H1 (cell line): Measurements from ENCODE around the gene GEMIN7. TPM values are rescaled to one million over a fixed set of nuclear protein-coding genes. Genes with fewer than 3 reads are reported as not detected.

Experiments
- GABPA ChIP-seq: IDR thresholded peaks from 2 replicates; pipeline ENCODE4 v1.6.1; 2011; ENCODE audit warnings: mild to moderate bottlenecking, low read length, moderate library complexity, borderline replicate concordance; ENCODE audit not compliant: insufficient read depth
- HDAC2 ChIP-seq, 2 experiments: fragments of 300-600 bp in 1 of 2; sonication (generic) in 1 of 2; IDR thresholded peaks; 2 replicates each; pipeline ENCODE4 v1.6.1; 2011 to 2012; ENCODE audit warnings: low read depth in 2 of 2, low read length in 2 of 2, mild to moderate bottlenecking in 2 of 2, moderate library complexity in 2 of 2, borderline replicate concordance in 1 of 2, inconsistent platforms in 1 of 2
- KDM1A ChIP-seq: fragments of 200-600, 300-600 bp; sonication (generic); IDR thresholded peaks from 2 replicates; pipeline ENCODE4 v1.7.1; 2016; ENCODE audit warnings: mild to moderate bottlenecking, low read length, borderline replicate concordance
- KDM4A ChIP-seq: IDR thresholded peaks from one replicate; pipeline ENCODE4 v1.7.1; 2012; ENCODE audit warnings: low read depth, mild to moderate bottlenecking, moderate library complexity, low read length, inconsistent platforms; ENCODE audit not compliant: severe bottlenecking
- POLR2A ChIP-seq, 2 experiments: IDR thresholded peaks; 1 replicate in 1 of 2; 2 replicates in 1 of 2; pipeline ENCODE4 v1.6.1; 2011; ENCODE audit warnings: low read depth in 2 of 2, low read length in 2 of 2, mild to moderate bottlenecking in 2 of 2; ENCODE audit errors: control extremely low read depth in 1 of 2
- POLR2AphosphoS5 ChIP-seq: IDR thresholded peaks from 2 replicates; pipeline ENCODE4 v1.6.1; 2011; ENCODE audit warnings: low read depth, low read length
- POU5F1 ChIP-seq: IDR thresholded peaks from 2 replicates; pipeline ENCODE4 v1.6.1; 2011; ENCODE audit warnings: low read depth, mild to moderate bottlenecking, low read length, moderate library complexity
- RAD21 ChIP-seq, 2 experiments: IDR thresholded peaks in 1 of 2; conservative IDR thresholded peaks in 1 of 2; 2 replicates each; pipeline ENCODE4 v1.6.1; 2011; ENCODE audit warnings: low read depth in 2 of 2, low read length in 2 of 2, improper control_type of control experiment in 1 of 2, inconsistent platforms in 1 of 2, mild to moderate bottlenecking in 1 of 2, moderate library complexity in 1 of 2
- RBBP5 ChIP-seq: IDR thresholded peaks from 2 replicates; pipeline ENCODE4 v1.7.1; 2012; ENCODE audit warnings: low read depth, mild to moderate bottlenecking, inconsistent platforms, low read length, moderate library complexity, borderline replicate concordance
- RNF2 ChIP-seq: fragments of 200-900, 300-1000 bp; sonication (generic); IDR thresholded peaks from 2 replicates; pipeline ENCODE4 v1.7.1; 2016; ENCODE audit warnings: borderline replicate concordance, low read depth, mild to moderate bottlenecking, antibody characterized with exemption, low read length; ENCODE audit not compliant: poor library complexity, severe bottlenecking; ENCODE audit errors: missing control alignments
- SIN3A ChIP-seq, 2 experiments: IDR thresholded peaks in 1 of 2; conservative IDR thresholded peaks in 1 of 2; 2 replicates each; pipeline ENCODE4 v1.6.1; 2011 to 2012; ENCODE audit warnings: low read length in 2 of 2, improper control_type of control experiment in 1 of 2, low read depth in 1 of 2, mild to moderate bottlenecking in 1 of 2
- SIX5 ChIP-seq: IDR thresholded peaks from 2 replicates; pipeline ENCODE4 v1.6.1; 2011; ENCODE audit warnings: mild to moderate bottlenecking, low read depth, low read length
- SP4 ChIP-seq: IDR thresholded peaks from 2 replicates; pipeline ENCODE4 v1.6.1; 2012; ENCODE audit warnings: low read length, inconsistent platforms
- TCF12 ChIP-seq: IDR thresholded peaks from 2 replicates; pipeline ENCODE4 v1.6.1; 2011; ENCODE audit warnings: low read depth, mild to moderate bottlenecking, low read length
- polyA plus RNA-seq, 7 experiments: library from polyadenylated mRNA; depleted of rRNA in 3 of 7; stranded (reverse) in 5 of 7; unstranded in 2 of 7; fragments of >200 nt in 5 of 7; fragments of 200-250 nt in 2 of 7; gene quantifications; 1 replicate in 5 of 7; 2 replicates in 1 of 7; 4 replicates in 1 of 7; pipeline versions ENCODE4 v1.2.1 to v1.2.3, GENCODE V29; 2011 to 2013; ENCODE audit warnings: missing spikeins in 2 of 7, mixed read lengths in 2 of 7
- total RNA-seq: library from RNA; stranded (reverse); fragmentation: NEBNext Ultra II Directional; extraction: Animal tissue kit (Norgen Biotek cat#: 25700); gene quantifications from 2 replicates; pipeline ENCODE4 v1.2.1, GENCODE V29; 2021
- TF ChIP-seq, protein P1 (sequence below): IDR thresholded peaks from 2 replicates; pipeline ENCODE4 v1.6.1; 2012; ENCODE audit warnings: inconsistent platforms
- TF ChIP-seq, protein P2 (sequence below), 3 experiments: IDR thresholded peaks; 1 replicate in 2 of 3; 2 replicates in 1 of 3; pipeline versions ENCODE4 v1.5.1 to v1.6.1; 2011; ENCODE audit warnings: low read length in 3 of 3, mild to moderate bottlenecking in 3 of 3, inconsistent platforms in 2 of 3, low read depth in 1 of 3, moderate library complexity in 1 of 3; ENCODE audit not compliant: insufficient read depth in 1 of 3; ENCODE audit errors: control extremely low read depth in 1 of 3

The GEMIN7 gene
- total and polyA plus RNA-seq, 2 of the 8 experiments (the other 6 are each of a cell fraction or from before 2014, with no cell fraction given): 48.0 to 91.6 TPM

DNA sequence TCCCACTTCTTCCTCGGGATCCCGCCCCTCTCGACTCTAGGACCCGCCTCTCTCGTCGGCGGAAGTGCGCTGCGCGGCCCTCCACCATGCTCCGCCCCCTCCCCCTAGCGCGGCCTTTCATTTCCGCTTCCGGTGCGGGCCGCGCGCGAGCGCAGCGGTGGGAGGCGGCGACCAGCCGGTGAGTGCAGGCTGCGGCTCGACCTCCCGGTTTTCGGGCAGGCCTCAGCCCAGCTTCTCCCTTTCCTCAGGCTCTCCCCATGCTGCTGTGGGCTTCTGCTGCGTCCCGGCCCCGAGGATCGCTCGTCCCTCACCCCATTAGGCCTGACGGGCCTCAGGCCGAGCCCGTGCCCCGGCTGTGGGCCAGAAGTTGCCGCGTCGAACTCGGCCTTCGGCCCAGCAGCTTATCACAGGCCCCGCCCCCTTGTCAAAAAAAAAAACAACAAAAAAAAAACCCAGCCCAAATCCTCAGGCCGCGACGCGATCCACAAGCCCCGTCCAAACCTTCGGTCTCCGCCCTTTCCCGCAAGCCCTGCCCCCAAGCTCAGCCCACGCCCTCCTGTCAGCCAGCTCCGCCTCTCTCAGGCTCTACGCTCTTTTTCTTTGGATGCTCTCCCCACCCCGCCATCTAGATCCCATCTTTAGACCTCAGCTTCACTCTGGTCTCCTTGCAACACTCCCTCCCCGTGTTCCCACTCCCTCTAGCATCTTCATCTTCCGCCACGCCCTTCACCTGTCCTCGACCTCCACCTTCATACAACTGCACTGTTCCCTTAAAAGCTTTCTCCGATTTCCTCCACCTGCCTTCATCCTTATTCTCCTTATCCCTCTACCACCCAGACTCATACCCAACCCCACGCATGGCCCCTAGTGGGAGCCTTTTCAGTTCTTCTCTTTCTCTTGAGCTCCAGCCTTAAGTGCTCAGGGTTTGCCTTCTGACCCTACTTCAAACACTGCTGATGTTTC lies 39.8 kb upstream of the GEMIN7 start, which contains the start of gene CLASRP (continued):
- TF ChIP-seq GABPA (peak; percentile 94), SP4 (no peak), RAD21 (IDR thresholded peaks at IDR 0.05 in 1 of 2, conservative IDR thresholded peaks at IDR 0.05 in 1 of 2; ENCODE audit: low read depth in 2 of 2, low read length in 2 of 2) (no peak), HDAC2 (IDR thresholded peaks at IDR 0.05; ENCODE audit: borderline replicate concordance in 1 of 2, low read depth in 2 of 2, low read length in 2 of 2) (peak in 1 of 2 experiments; percentile 87; a peak in 2 of 4 replicates), POLR2AphosphoS5 (peak; percentile 66; the same call in 1 of the 2 replicates), SIX5 (no peak), SIN3A (conservative IDR thresholded peaks at IDR 0.05 in 1 of 2, IDR thresholded peaks at IDR 0.05 in 1 of 2; ENCODE audit: low read depth in 1 of 2, low read length in 2 of 2) (peak; percentile 20 to 63; a peak in 2 of 4 replicates), KDM1A (no peak), RBBP5 (0 out of 2 replicates have a peak, but pooled peaks have one; percentile 38), RNF2 (no peak), POU5F1 (no peak), TCF12 (no peak), KDM4A (peak; percentile 64), POLR2A (IDR thresholded peaks at IDR 0.05; ENCODE audit: control extremely low read depth in 1 of 2, low read depth in 2 of 2, low read length in 2 of 2) (peak; percentile 42 to 84)
- TF ChIP-seq, protein P1, sequence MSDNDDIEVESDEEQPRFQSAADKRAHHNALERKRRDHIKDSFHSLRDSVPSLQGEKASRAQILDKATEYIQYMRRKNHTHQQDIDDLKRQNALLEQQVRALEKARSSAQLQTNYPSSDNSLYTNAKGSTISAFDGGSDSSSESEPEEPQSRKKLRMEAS: 0 out of 2 replicates have a peak, but pooled peaks have one; percentile 45
- TF ChIP-seq, protein P2, sequence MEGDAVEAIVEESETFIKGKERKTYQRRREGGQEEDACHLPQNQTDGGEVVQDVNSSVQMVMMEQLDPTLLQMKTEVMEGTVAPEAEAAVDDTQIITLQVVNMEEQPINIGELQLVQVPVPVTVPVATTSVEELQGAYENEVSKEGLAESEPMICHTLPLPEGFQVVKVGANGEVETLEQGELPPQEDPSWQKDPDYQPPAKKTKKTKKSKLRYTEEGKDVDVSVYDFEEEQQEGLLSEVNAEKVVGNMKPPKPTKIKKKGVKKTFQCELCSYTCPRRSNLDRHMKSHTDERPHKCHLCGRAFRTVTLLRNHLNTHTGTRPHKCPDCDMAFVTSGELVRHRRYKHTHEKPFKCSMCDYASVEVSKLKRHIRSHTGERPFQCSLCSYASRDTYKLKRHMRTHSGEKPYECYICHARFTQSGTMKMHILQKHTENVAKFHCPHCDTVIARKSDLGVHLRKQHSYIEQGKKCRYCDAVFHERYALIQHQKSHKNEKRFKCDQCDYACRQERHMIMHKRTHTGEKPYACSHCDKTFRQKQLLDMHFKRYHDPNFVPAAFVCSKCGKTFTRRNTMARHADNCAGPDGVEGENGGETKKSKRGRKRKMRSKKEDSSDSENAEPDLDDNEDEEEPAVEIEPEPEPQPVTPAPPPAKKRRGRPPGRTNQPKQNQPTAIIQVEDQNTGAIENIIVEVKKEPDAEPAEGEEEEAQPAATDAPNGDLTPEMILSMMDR (IDR thresholded peaks at IDR 0.05; ENCODE audit: control extremely low read depth in 1 of 3, insufficient read depth in 1 of 3, low read depth in 1 of 3, low read length in 3 of 3): no peak
